AG20443 (cell line): Measurements from ENCODE around the gene TAS2R10.
"Not testable (repeated sequence)": the region's sequence is repeated elsewhere in the genome, so short reads cannot be mapped to it uniquely, and the experiment has no call there.

ENCODE experiments used
- DNase-seq: peaks from one replicate; pipeline ENCODE4 v3.0.0; 2012; ENCODE audit warnings: low spot score, mixed read lengths

Gene TAS2R10, protein sequence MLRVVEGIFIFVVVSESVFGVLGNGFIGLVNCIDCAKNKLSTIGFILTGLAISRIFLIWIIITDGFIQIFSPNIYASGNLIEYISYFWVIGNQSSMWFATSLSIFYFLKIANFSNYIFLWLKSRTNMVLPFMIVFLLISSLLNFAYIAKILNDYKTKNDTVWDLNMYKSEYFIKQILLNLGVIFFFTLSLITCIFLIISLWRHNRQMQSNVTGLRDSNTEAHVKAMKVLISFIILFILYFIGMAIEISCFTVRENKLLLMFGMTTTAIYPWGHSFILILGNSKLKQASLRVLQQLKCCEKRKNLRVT

DNA sequence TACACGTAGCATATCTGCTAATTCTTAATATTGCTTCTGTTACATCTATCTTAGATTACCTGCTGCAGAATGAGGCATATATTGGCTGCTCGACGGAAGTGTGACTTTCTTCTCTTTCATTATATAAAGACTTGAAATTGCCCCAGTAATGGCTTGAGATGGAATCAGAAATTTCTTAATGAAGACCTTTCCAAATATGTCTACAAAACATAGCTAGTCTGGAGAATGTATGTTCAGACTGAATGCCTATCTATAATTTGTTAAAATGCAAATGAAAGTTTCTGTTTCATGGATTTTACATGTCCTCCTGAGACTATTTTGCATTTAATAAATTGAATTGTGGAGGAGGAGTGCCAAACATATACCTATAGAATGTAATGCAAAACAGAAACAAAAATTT is at the start of gene TAS2R10:
Gene TAS2R10, minus strand, starts transcription at position 101 of the 400 bp plus-strand sequence. Its CDS starts 89 bp downstream, at position 12.
- DNase-seq: no peak

DNA sequence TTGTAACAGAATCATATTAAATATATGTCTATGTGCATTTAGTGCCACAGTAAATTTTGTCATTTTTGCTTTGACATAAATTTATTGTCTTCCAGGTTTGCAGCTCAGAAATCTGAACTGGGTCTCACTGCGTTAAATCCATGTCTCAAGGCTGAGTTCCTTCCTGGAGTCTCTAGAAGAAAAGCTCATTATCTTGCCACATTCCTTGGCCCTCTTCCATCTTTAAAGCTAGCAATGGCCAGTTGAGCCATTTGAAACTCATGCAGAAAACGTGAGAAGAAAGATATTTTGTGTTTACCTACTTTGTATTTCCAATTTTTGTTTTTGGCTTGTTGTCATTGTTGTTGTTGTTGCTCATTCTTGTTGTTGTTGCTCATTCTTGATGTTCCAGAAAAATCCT is 47.2 kb upstream of the TAS2R10 start:
- no peak for DNase-seq

DNA sequence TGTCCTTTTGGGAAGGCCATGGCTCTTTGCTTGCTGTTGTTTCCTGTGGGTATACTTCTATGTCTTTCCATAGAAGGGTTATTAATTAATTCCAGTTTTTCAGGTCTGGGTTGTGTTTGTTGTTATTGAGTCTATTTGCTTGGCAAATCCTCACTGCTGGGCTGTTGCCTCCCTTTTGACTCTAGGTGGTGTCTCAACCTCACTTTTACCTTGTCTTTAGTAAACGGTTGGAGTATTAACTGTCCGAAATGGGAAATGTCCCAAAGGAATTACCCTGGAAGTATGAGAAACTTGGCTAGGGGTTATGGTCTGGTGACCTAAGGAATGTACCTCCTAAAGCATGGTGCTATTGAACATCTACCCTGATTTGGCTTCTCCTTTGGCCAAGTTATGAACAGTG is 41.2 kb upstream of the TAS2R10 start:
- no peak for DNase-seq

DNA sequence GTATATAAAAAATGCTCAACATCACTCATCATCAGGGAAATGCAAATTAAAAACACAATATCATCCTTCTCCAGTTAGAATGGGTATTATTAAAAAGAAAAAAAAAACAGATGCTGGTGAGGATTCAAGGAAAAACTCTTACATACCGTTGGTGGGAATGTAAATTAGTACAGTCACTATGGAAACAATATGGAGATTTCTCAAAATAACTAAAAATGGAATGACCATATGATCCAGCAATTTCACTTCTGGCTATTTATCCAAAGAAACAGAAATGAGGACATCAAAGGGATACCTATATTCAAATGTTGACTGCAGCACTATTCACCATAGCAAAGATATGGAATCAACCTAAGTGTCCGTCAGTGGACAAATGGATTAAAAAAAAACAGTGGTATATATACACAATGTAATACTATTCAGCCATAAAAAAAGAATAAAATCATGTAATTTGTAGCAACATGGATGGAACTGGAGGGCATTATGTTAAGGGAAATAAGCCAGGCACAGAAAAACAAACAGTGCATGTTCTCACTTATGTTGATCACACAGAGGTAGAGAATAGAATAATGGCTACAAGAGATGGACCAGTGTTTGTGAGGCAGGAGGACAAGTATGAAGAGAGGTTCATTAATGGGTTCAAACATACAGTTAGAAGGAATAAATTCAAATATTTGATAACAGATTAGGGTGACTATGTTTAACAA is 37.5 kb upstream of the TAS2R10 start:
- no peak for DNase-seq

DNA sequence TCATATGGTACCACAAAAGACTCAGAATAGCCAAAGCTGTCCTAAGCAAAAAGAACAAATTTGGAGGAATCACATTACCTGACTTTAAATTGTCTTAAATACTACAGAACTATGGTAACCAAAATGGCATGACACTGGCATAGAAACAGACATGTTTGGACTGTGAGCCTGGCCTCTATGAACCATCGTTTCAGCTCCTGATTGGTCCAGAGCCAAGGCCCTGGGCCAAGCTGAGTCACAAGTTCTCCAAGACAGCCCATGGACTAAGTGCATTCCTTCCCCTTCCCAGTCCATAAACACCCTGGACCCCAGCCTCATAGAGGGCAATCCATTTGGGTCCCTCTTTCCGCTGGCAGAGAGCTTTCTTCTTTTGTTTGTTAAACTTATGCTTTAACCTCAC is 35.2 kb upstream of the TAS2R10 start:
- DNase-seq: no peak

DNA sequence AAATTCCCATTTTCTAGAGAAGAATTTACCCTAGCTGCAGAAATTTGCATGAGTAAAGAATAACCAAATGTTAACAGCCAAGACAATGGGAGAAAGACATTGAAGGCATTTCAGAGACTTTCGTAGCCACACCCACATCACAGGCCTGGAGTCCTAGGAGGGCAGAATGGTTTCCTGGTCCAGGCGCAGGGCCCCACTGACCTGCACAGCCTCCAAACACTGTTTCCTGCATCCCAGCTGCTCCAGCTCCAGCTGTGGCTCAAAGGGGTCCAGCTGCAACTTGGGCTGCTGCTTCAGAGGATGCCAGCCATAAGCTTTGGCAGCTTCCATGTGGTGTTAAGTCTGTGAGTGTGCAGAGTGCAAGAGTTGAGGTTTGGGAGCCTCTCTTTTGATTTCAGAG is 29.6 kb upstream of the TAS2R10 start:
- DNase-seq: no peak

DNA sequence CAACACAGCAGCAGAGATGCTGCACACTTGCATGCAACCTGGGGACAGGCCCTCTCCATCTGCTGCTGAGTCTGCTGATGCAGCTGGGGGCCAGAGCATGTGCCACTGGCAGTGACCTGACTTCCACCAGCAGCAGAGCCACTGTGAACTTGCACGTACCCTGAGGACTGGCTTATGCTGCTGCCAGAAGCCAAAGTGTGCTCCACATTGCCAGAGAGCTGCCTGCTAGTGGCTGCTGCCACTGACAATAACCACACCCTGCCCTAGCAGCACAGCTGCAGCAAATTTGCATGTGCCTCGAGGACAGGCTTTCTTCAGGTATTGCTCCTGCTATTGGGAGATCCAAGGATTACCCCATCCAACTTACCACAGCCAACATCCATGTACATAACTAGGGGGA is 27.6 kb upstream of the TAS2R10 start:
- peak; percentile 13 for DNase-seq

DNA sequence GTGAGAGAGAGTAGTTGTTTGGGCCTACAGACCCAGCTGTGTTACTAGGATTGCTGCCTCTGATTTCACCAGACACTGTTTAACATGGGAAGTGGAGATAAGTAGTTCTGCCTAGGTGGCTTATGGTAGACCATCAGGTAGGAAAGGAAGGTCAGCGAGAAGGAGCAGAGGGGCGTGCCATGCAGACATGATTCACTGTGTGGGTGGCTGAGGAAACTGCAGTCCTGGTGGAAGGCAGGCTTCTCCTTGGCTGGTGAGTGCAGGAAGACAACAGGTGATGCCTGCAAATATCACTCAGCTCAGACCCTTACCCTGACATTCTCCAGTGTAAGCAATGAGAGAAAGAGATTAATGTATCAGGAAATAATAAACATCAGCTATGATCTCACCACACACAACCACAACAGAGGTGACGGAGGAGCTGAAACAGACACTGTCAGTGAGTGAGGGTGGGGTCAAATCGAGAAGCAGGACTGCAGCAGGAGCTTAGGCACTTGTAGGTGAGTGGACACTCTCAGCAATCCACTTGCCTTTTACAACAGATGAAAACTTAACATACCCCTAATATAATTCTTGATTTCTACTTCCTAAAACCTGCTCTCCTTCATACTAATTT is 25.2 kb upstream of the TAS2R10 start:
- DNase-seq: no peak

DNA sequence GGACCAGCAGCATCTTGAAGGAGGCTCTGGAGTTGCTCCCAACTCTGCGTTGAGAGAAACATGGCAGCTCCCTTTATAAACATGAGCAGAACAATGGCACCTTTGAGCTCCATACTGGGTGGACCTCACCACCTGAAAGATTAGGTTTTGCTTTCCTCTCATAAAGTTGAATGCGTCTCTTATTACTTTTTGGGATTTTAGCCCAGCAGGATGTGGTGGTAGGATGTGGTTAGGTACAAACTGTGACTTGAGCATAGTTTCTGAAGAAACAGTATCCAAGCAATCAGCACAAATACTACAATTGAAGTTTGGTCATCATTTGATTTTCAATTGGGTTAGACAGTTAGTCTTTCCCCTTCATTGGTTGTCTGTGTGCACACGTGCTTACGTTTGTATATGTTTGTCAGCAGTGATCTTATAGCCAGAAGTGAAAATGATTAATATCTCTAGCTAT is 23.3 kb upstream of the TAS2R10 start, which contains the start of gene PRR4:
Gene PRR4, minus strand, starts transcription at position 51 of the 454 bp plus-strand sequence. Its CDS starts 38 bp downstream, at position 13.
- DNase-seq: no peak

DNA sequence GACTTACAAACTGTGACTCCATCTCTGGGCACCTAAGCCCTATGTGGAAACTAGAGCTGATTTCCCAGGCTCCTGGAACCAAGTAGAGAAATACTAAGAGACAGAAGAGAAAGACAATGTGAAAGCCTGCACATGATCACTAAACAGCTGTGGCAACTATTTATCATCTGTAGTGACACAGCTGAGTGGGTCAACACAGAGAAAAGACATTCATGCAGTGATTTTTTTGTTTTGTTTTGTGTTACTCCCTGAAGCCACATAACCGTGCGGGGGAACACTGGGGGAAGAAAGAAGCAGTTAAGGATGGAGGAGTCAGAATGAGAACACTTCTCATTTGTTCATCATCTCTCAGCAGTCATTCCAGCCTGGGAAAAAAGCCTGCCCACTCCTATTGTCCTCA is 21.6 kb upstream of the TAS2R10 start:
- no peak for DNase-seq

DNA sequence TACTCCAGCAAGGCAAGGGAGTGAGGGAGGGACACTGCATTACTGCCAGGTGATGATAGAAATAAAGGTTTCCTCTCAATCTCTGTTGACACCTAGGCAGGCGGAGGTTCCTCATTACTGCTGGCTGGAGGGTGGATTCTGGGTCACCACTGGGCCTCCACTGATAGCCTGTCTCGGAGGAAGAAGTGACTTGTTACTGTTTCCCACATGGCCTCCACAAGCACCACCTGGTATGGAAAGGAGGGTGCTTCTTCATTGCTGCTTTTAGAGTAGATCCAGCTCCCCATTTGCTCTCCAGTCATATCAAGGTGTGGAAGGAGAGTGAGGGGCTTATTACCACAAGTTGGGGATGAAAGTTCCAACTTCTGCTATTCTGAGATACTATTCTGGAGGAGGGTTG is 16.7 kb upstream of the TAS2R10 start:
- no peak for DNase-seq

DNA sequence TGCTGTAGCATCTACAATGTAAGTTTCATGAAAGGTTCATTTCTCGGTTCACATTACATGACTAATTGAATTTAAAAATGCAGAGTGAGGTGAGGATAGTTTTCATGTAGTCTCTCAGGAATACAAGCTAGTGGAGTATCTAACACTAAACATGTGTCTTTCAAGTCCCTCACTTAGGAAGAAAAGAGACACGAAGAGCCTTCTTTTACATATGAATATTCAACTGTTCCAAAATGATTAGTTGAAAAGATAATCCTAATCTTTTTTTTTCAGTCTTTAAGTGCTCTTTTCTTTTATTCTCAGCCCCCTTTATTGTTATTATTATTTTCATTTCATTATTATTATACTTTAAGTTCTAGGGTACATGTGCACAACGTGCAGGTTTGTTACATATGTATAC is 12.3 kb upstream of the TAS2R10 start:
- no peak for DNase-seq

DNA sequence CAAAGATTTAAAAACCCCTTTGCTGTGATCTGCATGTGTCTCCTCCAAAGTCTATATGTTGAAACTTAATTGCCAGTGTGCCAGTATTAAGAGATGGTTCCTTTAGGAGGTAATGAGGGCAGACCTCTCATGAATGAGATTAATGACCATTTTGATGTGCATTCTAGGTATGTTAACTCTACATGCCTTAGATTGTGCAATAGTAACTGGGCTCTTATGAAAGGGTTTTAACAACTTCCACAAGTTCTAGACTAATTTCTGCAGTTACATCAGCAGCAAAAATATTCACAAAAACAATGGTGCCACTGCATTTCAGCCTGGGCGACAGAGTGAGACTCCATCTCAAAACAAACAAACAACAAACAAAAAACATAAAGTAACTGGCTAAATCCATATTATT is 3.8 kb upstream of the TAS2R10 start:
- no peak for DNase-seq

DNA sequence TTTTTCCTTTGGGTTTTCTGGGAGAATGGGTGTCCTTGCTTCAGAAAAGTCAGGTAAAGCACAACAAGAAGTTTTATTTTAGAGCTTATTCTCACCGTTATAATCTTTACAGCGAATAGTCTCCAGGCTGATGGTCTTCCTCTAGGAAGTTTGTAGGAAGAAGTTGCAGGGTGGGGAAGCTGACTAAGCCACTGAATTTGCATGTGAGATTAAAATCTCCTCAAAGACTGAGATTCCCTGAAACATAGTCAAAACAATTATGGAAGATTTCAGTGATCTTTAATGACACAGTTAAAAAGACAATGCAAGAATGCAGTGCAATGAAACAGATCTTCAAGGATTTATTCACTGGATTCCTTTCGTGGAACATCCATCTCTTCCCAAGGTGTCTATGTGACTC is 1.2 kb downstream of the TAS2R10 start:
- DNase-seq: no peak

DNA sequence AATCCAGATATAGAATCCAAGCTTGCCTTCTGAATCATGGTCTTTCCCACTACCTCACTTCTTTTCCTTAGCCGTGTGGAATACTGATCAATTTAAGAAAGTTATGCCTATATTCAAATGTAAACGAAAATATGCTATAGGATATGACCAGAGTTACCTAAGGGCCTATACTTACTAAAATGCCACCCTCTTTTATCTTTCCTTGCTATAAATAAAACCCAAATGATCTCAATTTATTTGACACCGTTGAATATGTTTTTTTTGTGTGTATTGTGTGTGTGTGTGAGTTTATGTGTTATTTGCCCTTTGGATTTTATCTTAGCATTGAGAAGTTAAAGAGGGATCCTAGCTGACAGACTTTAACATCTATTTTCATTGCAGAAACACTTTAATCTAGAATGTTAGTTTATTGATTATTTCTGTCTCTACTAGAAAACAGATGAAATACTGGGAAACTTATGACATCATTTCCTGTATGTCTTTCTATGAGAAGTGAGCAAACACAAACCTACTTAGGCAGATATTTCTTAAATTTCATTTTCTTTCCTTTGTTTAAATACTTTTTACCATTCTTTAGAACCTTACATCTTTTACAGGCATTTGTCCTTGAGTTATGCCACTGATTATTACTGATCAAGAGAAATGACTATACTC is 14.1 kb downstream of the TAS2R10 start:
- no peak for DNase-seq

DNA sequence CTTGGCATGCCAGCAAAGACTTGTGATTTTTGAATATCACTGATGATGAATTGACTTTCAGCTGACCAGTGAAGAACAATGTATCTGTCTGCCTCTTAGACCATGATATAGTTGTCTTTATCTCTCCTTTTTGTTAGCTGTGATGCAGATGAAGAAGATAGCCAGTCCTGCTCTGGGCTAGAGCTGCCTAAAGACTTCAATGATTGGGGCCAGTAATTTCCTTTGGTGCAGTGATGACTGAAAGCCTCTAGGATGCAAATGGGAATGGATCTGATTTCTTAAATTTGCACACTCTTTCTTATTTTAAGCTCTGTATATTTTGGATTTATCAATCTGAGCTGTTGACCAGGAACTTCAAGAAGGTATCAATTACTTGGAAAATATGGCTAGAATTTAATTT is 16.1 kb downstream of the TAS2R10 start, which contains the start of gene TAS2R9:
Gene TAS2R9, minus strand, starts transcription at position 101 of the 400 bp plus-strand sequence. Its CDS starts 93 bp downstream, at position 8.
- DNase-seq: no peak

DNA sequence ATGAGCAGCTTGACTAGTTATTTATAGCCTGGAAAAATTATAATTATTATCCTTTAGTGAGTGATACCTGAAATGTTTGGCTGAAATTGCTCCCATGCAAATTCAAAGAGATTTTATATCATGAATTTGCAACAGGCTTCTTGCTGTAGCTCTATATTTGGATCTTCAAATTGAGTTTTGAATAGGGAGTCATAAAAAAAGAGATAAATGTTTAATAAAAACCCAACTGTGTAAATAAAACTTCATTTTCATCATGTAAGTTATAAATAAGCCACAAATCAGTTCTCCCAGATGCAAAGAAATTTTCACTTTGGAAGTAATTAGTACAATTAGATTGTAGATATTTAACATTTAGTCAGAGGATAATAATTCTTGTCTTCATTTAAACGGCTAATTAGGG is 19.0 kb downstream of the TAS2R10 start, which contains the start of gene TAS2R8:
Gene TAS2R8, minus strand, starts transcription at position 101 of the 400 bp plus-strand sequence. CDS start 306 bp downstream, outside the sequence.
- DNase-seq: no peak

DNA sequence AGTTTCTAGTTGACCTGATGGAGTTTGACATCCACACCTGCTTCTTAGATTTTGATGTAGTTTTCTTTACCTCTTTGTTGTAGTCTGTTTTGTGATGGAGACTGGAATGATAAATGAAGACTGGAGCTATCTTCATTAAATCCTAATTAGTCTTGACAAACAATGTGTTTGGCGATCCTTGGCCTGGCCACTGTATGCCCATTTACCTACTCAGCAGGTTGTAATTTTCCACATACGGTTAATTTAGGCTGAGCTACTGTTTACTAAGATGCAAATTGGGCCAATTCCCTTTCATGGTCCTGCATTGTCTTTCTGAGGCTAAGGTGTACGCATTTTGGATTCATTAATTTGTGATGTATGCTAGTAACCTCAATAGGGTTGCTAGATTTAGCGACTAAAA is 23.6 kb downstream of the TAS2R10 start, which contains the start of gene TAS2R7:
Gene TAS2R7, minus strand, starts transcription at position 41 of the 400 bp plus-strand sequence. CDS start 57 bp downstream, outside the sequence.
- no peak for DNase-seq

DNA sequence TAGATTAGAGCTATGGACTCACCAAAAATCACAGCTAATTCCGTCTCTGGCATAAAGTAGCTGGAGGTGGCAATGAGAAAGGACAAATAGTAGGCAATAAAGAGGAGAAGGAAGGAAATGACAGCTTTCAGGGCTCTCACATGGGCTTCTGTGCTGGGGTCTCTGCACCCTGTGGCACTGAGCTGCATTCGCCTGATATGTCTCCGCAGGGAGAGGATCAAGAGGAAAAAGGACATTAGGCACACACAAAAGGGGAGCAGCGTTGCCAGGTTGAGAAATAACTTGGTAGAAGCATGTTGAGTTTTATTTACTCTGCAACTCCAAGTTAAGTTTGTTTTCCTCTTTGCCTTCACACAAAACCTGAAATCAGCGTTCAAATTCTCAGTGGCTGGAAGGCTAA is 24.4 kb downstream of the TAS2R10 start:
- DNase-seq: no peak

DNA sequence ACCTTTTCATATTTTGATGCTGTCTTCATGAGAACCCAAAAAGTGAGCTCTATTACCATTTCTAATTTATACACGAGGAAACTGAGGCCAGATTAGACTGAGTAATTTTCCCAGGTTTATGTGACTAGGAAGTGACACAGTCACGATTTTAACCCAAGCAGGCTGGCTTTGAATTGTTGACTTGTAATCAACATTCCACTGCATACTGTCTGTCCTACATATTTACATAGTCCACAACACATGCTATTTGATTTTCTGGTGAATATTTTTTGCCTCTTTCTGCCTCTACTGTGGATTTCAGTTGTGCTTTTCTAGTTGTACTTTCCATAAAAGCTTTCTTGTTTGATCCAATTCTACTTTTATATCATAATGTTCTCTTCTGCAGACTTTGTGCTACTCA is 31.9 kb downstream of the TAS2R10 start:
- DNase-seq: no peak

DNA sequence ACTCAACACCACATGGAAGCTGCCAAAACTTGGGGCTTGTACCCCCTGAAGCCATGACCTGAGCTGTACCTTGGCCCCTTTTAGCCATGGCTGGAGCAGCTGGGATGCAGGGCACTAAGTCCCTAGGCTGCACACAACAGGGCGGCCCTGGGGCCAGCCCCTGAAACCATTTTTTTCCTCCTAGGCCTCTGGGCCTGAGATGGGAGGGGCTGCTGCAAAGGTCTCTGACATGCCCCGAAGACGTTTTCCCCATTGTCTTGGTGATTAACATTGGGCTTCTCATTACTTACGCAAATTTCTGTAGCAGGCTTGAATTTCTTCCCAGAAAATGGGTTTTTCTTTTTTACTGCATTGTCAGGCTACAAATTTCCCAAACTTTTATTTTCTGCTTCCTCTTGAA is 34.4 kb downstream of the TAS2R10 start:
- not testable (repeated sequence) for DNase-seq

DNA sequence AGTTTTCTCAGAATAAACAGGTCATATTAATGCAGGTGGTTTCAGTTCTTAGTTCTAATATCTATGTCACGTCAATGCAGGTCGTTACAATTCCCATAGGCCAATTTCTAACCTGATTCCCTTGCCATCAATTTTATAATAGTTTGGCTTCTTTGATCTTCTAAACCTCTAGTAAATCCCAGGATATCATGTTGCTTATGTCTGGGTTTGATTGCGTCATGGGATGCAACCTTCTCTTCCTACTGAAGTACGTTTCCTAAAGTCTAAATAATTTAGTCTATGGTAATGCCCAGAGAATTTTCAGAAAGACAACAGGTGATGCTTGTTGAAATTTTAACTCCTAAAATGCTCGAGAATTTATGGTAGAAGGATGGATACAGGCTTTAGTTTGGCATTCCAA is 42.9 kb downstream of the TAS2R10 start:
- no peak for DNase-seq
